Measurements from ENCODE around the gene ITIH3. TPM values are rescaled to one million over a fixed set of nuclear protein-coding genes. Genes with fewer than 3 reads are reported as not detected.
A peak's percentile ranks its signal among the peaks of the same experiment; 100 is the strongest.

Gene ITIH3
- total and polyA plus RNA-seq, 2 of the 4 experiments (the other 2 are of a cell fraction), result 0.72 to 0.94 TPM

GRCh38 chr3:52845157-52845556, 50.6 kb downstream of the ITIH3 start:
- CTCF ChIA-PET, result interaction anchor here (0.5 to 0.7 kb wide), 2 partner anchors 139 to 238 kb away, joined by 3 read pairs; no protein-coding TSS in a partner anchor
- Histone ChIP-seq H3K56ac (ENCODE audit: extremely low read depth, insufficient read depth, low read length) (no peak overlapping the region), H3K4me2 (ENCODE audit: low read depth, low read length) (no peak overlapping the region), H3K14ac (replicated peaks; ENCODE audit: low read depth, low read length) (no peak overlapping the region), H3K4me3 (ENCODE audit: insufficient read depth, low read depth, low read length) (no peak overlapping the region), H3K79me1 (ENCODE audit: low read depth in 1 of 2, low read length in 2 of 2) (no peaks in the 10 kb centered on the region; a peak in 1 of 4 replicates), H3K27ac (ENCODE audit: insufficient read depth, low read length) (no peak overlapping the region), H3K23ac (ENCODE audit: low read depth, low read length) (no peak overlapping the region), H3K9ac (ENCODE audit: low read depth, low read length) (no peak overlapping the region), H2BK20ac (ENCODE audit: low read depth, low read length) (no peak overlapping the region), H2BK5ac (ENCODE audit: low read depth, low read length, poor library complexity, severe bottlenecking) (no peak overlapping the region), H3K9me3 (ENCODE audit: control insufficient read depth, insufficient read depth, low read length) (no peaks in the 10 kb centered on the region), H3K4me1 (ENCODE audit: control insufficient read depth, insufficient read depth, low read length) (peaks cover 9% of the 10 kb centered on the region; the same call in 1 of the 2 replicates), H4K8ac (ENCODE audit: low read depth in 2 of 2, low read length in 2 of 2) (no peak overlapping the region), H3K36me3 (ENCODE audit: control insufficient read depth, insufficient read depth, low read length) (peaks cover 22% of the 10 kb centered on the region), H3K9me1 (ENCODE audit: insufficient read depth, low read length) (peaks cover 4% of the 10 kb centered on the region; the same call in 1 of the 2 replicates), H2BK15ac (ENCODE audit: low read depth, low read length) (no peak overlapping the region), H2AK9ac (replicated peaks; ENCODE audit: low read depth, low read length, poor library complexity) (no peak overlapping the region), H4K20me1 (ENCODE audit: insufficient read depth, low read length) (no peaks in the 10 kb centered on the region; the same call in 1 of the 2 replicates), H2AK5ac (ENCODE audit: low read depth, low read length) (no peak overlapping the region), H2AFZ (replicated peaks; ENCODE audit: low read length, poor library complexity) (no peak overlapping the region), H4K5ac (ENCODE audit: low read depth, low read length) (no peak overlapping the region), H3K27me3 (ENCODE audit: control insufficient read depth, insufficient read depth, low read length) (no peaks in the 10 kb centered on the region), H3K18ac (ENCODE audit: low read depth, low read length) (no peak overlapping the region), H3K4ac (ENCODE audit: low read depth, low read length) (no peak overlapping the region), H2BK120ac (ENCODE audit: low read depth, low read length) (no peak overlapping the region), H4K91ac (ENCODE audit: insufficient read depth, low read depth, low read length) (no peak overlapping the region)
- TF ChIP-seq CEBPB (IDR thresholded peaks at IDR 0.05; ENCODE audit: low read depth, low read length) (peak; percentile 58; the same call in 1 of the 2 replicates), MXI1 (IDR thresholded peaks at IDR 0.05; ENCODE audit: borderline replicate concordance, low read depth, low read length) (no peak), RCOR1 (IDR thresholded peaks at IDR 0.05; ENCODE audit: insufficient replicate concordance, low read length) (no peak), POLR2A (IDR thresholded peaks at IDR 0.05; ENCODE audit: low read depth, low read length) (no peak)
- intact Hi-C loops (cut with micrococcal nuclease), result no loop called here
- peak; percentile 38 for DNase-seq
- no TSS peak for BruUV-seq (replicated peaks)
- in situ Hi-C loops (cut with MboI; ENCODE audit: low sequenced_read_pairs), result no loop called here
- ATAC-seq (ENCODE audit: low read depth), result peak; percentile 27; the same call in 1 of the 2 replicates
- no CpG with 5 or more reads among the region's 6 CpGs for WGBS, 2 experiments (ENCODE audit: extremely low coverage in 2 of 2, insufficient read length in 1 of 2)
- POLR2A ChIA-PET (ENCODE audit: unreplicated experiment), result no interaction called here
- dilution Hi-C loops (cut with HindIII; ENCODE audit: low sequenced_read_pairs, unreplicated experiment), result no loop called here

Measured in IMR-90 (cell line).